Effector memory CD8-positive, alpha-beta T cell (primary cell): ENCODE measurements around the gene EHD2.
"Not testable (repeated sequence)": the region's sequence is repeated elsewhere in the genome, so short reads cannot be mapped to it uniquely, and the experiment has no call there.

Source experiments
- ATAC-seq: fragments of 150-1000 bp; cut with Tn5 transposase; replicated peaks from 2 replicates; pipeline ENCODE4 v1.10.0; 2021; ENCODE audit warnings: mild to moderate bottlenecking, moderate library complexity
- DNase-seq, 3 experiments: peaks; one replicate each; pipeline ENCODE4 v3.0.0; 2021
- H3K27ac Mint-ChIP-seq, 2 donors: one replicate each; pipeline ENCODE4 v1.8.0; 2022; ENCODE audit warnings: mild to moderate bottlenecking in 2 of 2, mixed read lengths in 2 of 2, moderate library complexity in 2 of 2
- H3K27me3 Mint-ChIP-seq, 2 donors: one replicate each; pipeline ENCODE4 v1.8.0; 2022; ENCODE audit warnings: mixed read lengths in 2 of 2
- H3K36me3 Mint-ChIP-seq: one replicate; pipeline ENCODE4 v1.8.0; 2022; ENCODE audit warnings: mild to moderate bottlenecking, moderate library complexity, mixed read lengths; ENCODE audit not compliant: insufficient read depth
- H3K4me1 Mint-ChIP-seq, 2 donors: one replicate each; pipeline ENCODE4 v1.8.0; 2022; ENCODE audit warnings: low read depth in 2 of 2, mixed read lengths in 2 of 2
- H3K4me3 Mint-ChIP-seq, 2 donors: one replicate each; pipeline ENCODE4 v1.8.0; 2022; ENCODE audit warnings: mild to moderate bottlenecking in 2 of 2, mixed read lengths in 2 of 2, moderate library complexity in 2 of 2
- H3K9me3 Mint-ChIP-seq, 2 donors: one replicate each; pipeline ENCODE4 v1.8.0; 2022; ENCODE audit warnings: mixed read lengths in 2 of 2

The EHD2 gene

DNA sequence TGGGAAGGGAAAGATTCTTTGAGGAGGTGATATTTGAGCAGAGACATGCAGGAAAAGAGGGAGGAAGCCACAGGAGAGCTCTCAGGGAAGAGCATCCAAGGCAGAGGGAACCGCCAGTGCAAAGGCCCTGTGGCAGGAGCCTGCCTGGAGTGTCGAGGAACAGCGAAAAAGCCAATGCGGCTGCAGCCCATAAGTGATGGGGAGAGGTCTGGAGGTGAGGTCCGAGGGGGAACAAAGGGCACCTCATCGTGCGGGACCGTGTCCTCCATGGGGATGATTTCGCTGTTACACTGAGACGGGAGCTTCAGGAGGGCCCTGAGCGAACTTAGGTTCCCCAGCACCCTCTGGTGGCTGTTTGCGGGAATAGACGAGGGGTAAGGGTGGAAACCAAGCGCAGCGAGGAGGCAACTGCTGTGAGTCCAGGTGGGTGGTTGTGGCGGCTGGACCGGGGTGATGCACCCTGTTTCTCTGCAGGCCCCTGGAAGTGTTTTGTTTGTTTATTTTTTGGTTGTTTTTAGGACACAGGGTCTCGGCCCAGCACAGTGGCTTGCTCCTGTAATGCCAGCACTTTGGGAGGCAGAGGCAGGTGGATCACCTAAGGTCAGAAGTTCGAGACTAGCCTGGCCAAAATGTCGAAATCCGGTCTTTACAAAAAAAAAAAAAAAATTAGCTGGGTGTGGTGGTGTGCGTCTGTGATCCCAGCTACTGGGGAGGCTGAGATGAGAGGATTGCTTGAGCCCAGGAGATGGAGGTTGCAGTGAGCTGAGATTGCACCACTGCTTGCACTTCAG lies 5.9 kb upstream of the EHD2 start:
- H3K9me3 Mint-ChIP-seq = no peaks in the 10 kb centered on the region
- H3K4me3 Mint-ChIP-seq = no peak overlapping the region
- peak; percentile 89 for ATAC-seq
- DNase-seq = peak; percentile 68 to 70 (median 68)
- peaks cover 22 to 26% of the 10 kb centered on the region in 2 donors for H3K27me3 Mint-ChIP-seq
- peaks cover 10% of the 10 kb centered on the region for H3K36me3 Mint-ChIP-seq
- H3K4me1 Mint-ChIP-seq = peaks cover 6% of the 10 kb centered on the region in 2 donors
- H3K27ac Mint-ChIP-seq = no peak overlapping the region

DNA sequence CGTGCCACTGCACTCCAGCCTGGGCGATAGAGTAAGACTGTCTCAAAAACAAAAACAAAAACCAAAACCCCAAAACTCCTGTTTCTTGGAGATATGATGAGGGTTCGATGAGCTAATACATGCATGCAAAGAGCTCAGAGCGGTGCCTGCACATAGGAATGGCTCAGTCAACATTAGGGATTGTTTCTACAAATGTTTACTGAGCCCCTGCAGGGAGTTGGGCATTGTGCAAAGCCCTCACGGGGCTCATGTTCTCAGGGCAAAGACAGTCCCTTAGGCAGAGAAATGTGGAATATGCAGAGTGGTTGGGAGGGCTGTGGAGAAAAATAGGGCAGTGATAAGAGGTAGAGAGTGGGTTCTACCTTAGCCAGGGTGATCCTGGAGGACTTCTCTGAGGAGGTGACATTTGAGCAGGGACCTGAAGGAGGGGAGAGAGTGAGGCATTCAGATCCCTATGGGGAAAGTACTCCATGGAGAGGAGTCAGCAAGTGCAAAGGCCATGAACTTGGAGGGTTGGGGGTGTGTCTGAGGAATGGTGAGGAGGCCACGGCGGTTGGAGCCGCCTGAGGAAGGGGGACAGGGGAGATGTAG lies 1.5 kb upstream of the EHD2 start:
- Mint-ChIP-seq H3K27me3 (peaks cover 52 to 57% of the 10 kb centered on the region in 2 donors), H3K4me3 (no peak overlapping the region), H3K9me3 (no peaks in the 10 kb centered on the region), H3K36me3 (peaks cover 3% of the 10 kb centered on the region), H3K4me1 (peaks cover 6% of the 10 kb centered on the region in 2 donors), H3K27ac (no peak overlapping the region)
- ATAC-seq = no peak
- DNase-seq = no peak

- Mint-ChIP-seq H3K4me1 (no peaks in the 10 kb centered on the region), H3K36me3 (peaks cover 3% of the 10 kb centered on the region), H3K27me3 (peaks cover 57 to 59% of the 10 kb centered on the region in 2 donors), H3K4me3 (no peak overlapping the region), H3K27ac (no peak overlapping the region), H3K9me3 (no peaks in the 10 kb centered on the region)
- ATAC-seq = no peak
- no peak for DNase-seq
Observed at GRCh38 chr19:47714339-47714738, 1.1 kb downstream of the EHD2 start.

DNA sequence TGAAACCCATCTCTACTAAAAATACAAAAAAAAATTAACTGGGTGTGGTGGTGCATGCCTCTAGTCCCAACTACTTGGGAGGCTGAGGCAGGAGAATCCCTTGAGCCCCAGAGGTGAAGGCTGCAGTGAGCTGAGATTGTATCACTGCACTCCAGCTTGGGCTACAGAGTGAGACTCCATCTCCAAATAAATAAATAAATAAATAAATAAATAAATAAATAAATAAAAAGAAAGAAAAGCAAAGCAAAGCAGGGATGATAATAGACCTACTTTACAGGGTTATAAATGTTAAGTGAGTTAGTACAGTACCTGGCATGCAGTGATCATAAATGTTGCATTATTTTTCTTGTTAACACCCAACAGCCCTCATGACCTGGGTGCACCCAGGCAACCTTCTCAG lies 1.6 kb downstream of the EHD2 start:
- not testable (repeated sequence) for H3K4me1 Mint-ChIP-seq, H3K36me3 Mint-ChIP-seq, H3K27ac Mint-ChIP-seq, ATAC-seq, H3K4me3 Mint-ChIP-seq, H3K9me3 Mint-ChIP-seq, DNase-seq
- H3K27me3 Mint-ChIP-seq = peaks cover 57 to 60% of the 10 kb centered on the region in 2 donors

- ATAC-seq (no peak), DNase-seq (no peak)
- Mint-ChIP-seq H3K27ac (no peak overlapping the region), H3K4me1 (no peaks in the 10 kb centered on the region), H3K4me3 (no peak overlapping the region), H3K9me3 (no peaks in the 10 kb centered on the region), H3K27me3 (peaks cover 62 to 71% of the 10 kb centered on the region in 2 donors), H3K36me3 (peaks cover 3% of the 10 kb centered on the region)
Observed at GRCh38 chr19:47716270-47716937, 3.2 kb downstream of the EHD2 start.

GRCh38 chr19:47718415-47719046 lies 5.3 kb downstream of the EHD2 start:
- H3K36me3 Mint-ChIP-seq, DNase-seq, H3K4me1 Mint-ChIP-seq, H3K9me3 Mint-ChIP-seq, ATAC-seq, H3K27ac Mint-ChIP-seq, H3K4me3 Mint-ChIP-seq: not testable (repeated sequence)
- H3K27me3 Mint-ChIP-seq = peaks cover 51 to 66% of the 10 kb centered on the region in 2 donors

- Mint-ChIP-seq H3K4me3 (no peak overlapping the region), H3K27ac (no peak overlapping the region), H3K4me1 (no peaks in the 10 kb centered on the region), H3K27me3 (peaks cover 44 to 62% of the 10 kb centered on the region in 2 donors), H3K36me3 (no peaks in the 10 kb centered on the region), H3K9me3 (no peaks in the 10 kb centered on the region)
- no peak for DNase-seq
- ATAC-seq = no peak
Observed at GRCh38 chr19:47719047-47719859, 6.0 kb downstream of the EHD2 start.

- DNase-seq (no peak), ATAC-seq (no peak)
- H3K9me3 Mint-ChIP-seq = no peaks in the 10 kb centered on the region
- no peak overlapping the region for H3K27ac Mint-ChIP-seq
- no peaks in the 10 kb centered on the region for H3K36me3 Mint-ChIP-seq
- H3K4me1 Mint-ChIP-seq = no peaks in the 10 kb centered on the region
- peaks cover 31 to 68% of the 10 kb centered on the region in 2 donors for H3K27me3 Mint-ChIP-seq
- no peak overlapping the region for H3K4me3 Mint-ChIP-seq
Observed at GRCh38 chr19:47720669-47721422, 7.6 kb downstream of the EHD2 start.

DNA sequence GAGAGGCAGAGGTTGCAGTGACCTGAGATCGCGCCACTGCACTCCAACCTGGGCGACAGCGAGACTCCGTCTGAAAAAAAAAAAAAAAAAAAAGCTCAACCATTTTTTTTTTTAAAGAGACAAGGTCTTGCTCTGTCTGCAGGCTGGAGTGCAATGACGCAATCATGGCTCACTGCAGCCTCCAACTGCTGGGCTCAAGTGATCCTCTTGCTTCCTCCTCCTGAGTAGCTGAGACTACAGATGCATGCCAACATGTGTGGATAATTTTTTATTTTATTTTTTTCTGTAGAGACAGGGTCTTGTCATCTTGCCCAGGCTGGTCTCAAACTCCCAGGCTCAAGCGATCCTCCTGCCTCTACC lies 10.3 kb downstream of the EHD2 start:
- Mint-ChIP-seq H3K9me3 (no peaks in the 10 kb centered on the region), H3K27ac (no peak overlapping the region), H3K27me3 (peaks cover 22 to 70% of the 10 kb centered on the region in 2 donors), H3K4me3 (no peak overlapping the region), H3K4me1 (no peaks in the 10 kb centered on the region), H3K36me3 (no peaks in the 10 kb centered on the region)
- no peak for DNase-seq
- ATAC-seq = no peak

GRCh38 chr19:47725759-47726401 lies 12.7 kb downstream of the EHD2 start:
- DNase-seq (no peak), ATAC-seq (no peak)
- Mint-ChIP-seq H3K9me3 (no peaks in the 10 kb centered on the region), H3K4me1 (peaks cover 9 to 12% of the 10 kb centered on the region in 2 donors), H3K36me3 (no peaks in the 10 kb centered on the region), H3K27me3 (peaks cover 37 to 75% of the 10 kb centered on the region in 2 donors), H3K27ac (no peak overlapping the region), H3K4me3 (no peak overlapping the region)

DNA sequence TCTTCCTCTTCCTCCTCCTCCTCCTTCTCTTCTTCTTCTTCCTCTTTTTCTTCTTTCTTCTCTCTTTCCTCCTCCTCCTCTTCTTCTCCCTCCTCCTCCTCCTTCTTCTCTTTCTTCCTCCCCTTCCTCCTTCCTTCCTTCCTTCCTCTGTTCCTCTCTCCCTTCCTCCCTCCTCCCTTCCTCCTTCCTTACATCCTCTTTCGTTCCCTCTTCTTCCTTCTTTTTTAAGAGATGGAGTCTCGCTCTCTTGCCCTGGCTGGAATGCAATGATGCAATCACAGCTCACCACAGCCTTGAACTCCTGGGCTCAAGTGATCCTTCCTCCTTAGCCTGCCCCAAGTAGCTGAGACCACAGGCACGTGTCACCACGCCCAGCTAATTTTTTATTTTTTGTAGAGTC lies 13.2 kb downstream of the EHD2 start:
- ATAC-seq = no peak
- H3K27ac Mint-ChIP-seq = no peak overlapping the region

DNA sequence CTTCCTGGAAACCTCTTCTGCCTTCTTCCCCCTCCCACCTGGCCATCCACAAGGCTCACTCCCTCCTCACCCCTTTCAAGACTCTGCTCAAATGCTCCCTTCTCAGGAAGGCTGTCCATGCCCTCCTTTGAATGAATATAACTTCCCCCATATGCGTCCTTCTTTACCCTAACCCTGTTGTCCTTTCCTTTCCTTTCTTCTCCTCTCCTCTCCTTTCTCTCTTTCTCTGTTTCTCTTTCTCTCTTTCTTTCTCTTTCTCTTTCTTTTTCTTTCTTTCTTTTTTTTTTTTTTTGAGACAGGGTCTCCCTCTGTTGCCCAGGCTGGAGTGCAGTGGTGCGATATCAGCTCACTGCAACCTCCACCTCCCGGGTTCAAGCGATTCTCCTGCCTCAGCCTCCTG lies 15.1 kb downstream of the EHD2 start:
- ATAC-seq, H3K27ac Mint-ChIP-seq, H3K36me3 Mint-ChIP-seq, DNase-seq, H3K9me3 Mint-ChIP-seq, H3K4me3 Mint-ChIP-seq: not testable (repeated sequence)
- H3K4me1 Mint-ChIP-seq = peaks cover 9 to 12% of the 10 kb centered on the region in 2 donors
- peaks cover 37 to 65% of the 10 kb centered on the region in 2 donors for H3K27me3 Mint-ChIP-seq

More for the DNA sequence above, 13.2 kb downstream of the EHD2 start:
- H3K9me3 Mint-ChIP-seq = no peaks in the 10 kb centered on the region
- peaks cover 42 to 76% of the 10 kb centered on the region in 2 donors for H3K27me3 Mint-ChIP-seq
- peaks cover 9 to 12% of the 10 kb centered on the region in 2 donors for H3K4me1 Mint-ChIP-seq
- DNase-seq = no peak
- H3K4me3 Mint-ChIP-seq = no peak overlapping the region
- no peaks in the 10 kb centered on the region for H3K36me3 Mint-ChIP-seq
